NT2/D1 (cell line): Measurements from ENCODE around the gene FKBP11.

ENCODE experiments used
- DNase-seq: peaks from one replicate; pipeline ENCODE4 v3.0.0-alpha.2; 2011; ENCODE audit warnings: low read depth, low spot score
- H3K27me3 ChIP-seq: 2 replicates; pipeline ENCODE4 v1.6.0; 2011; ENCODE audit warnings: mild to moderate bottlenecking; ENCODE audit not compliant: insufficient read length, insufficient read depth
- H3K36me3 ChIP-seq: 2 replicates; pipeline ENCODE4 v1.6.1; 2011; ENCODE audit warnings: mild to moderate bottlenecking, low read length, mixed read lengths; ENCODE audit not compliant: insufficient read depth, insufficient read length
- H3K4me1 ChIP-seq: 2 replicates; pipeline ENCODE4 v1.5.1; 2011; ENCODE audit not compliant: insufficient read depth, insufficient read length
- H3K4me3 ChIP-seq: 2 replicates; pipeline ENCODE4 v1.5.1; 2011; ENCODE audit warnings: low read depth; ENCODE audit not compliant: insufficient read length
- H3K9ac ChIP-seq: 2 replicates; pipeline ENCODE4 v1.6.0; 2011; ENCODE audit warnings: low read depth; ENCODE audit not compliant: insufficient read length
- H3K9me3 ChIP-seq: 2 replicates; pipeline ENCODE4 v1.5.1; 2011; ENCODE audit warnings: mild to moderate bottlenecking, low read length; ENCODE audit not compliant: insufficient read depth
- SUZ12 ChIP-seq: IDR thresholded peaks from 2 replicates; pipeline ENCODE4 v1.6.1; 2011; ENCODE audit not compliant: insufficient read length, insufficient read depth; ENCODE audit errors: extremely low read depth
- YY1 ChIP-seq: IDR thresholded peaks from 2 replicates; pipeline ENCODE4 v1.6.1; 2011; ENCODE audit not compliant: insufficient read length, insufficient read depth
- ZNF274 ChIP-seq: IDR thresholded peaks from 2 replicates; pipeline ENCODE4 v1.6.1; 2011; ENCODE audit warnings: mild to moderate bottlenecking, low read depth, low read length

Gene FKBP11

GRCh38 chr12:48961801-48962200 is 36.5 kb upstream of the FKBP11 start:
- Histone ChIP-seq H3K27me3 (no peaks in the 10 kb centered on the region), H3K36me3 (peaks cover 19% of the 10 kb centered on the region), H3K4me3 (no peak overlapping the region), H3K9ac (no peak overlapping the region), H3K9me3 (no peaks in the 10 kb centered on the region), H3K4me1 (peaks cover 21% of the 10 kb centered on the region)
- no peak for DNase-seq
- TF ChIP-seq ZNF274: no peak
- TF ChIP-seq YY1: no peak
- no peak for TF ChIP-seq SUZ12

GRCh38 chr12:48961331-48961730 is 36.0 kb upstream of the FKBP11 start:
- peaks cover 16% of the 10 kb centered on the region for H3K4me1 ChIP-seq
- H3K4me3 ChIP-seq: no peak overlapping the region
- H3K36me3 ChIP-seq: peaks cover 15% of the 10 kb centered on the region
- no peaks in the 10 kb centered on the region for H3K27me3 ChIP-seq
- H3K9ac ChIP-seq: no peak overlapping the region
- DNase-seq: no peak
- H3K9me3 ChIP-seq: no peaks in the 10 kb centered on the region
- no peak for TF ChIP-seq ZNF274
- TF ChIP-seq SUZ12: no peak
- no peak for TF ChIP-seq YY1

DNA sequence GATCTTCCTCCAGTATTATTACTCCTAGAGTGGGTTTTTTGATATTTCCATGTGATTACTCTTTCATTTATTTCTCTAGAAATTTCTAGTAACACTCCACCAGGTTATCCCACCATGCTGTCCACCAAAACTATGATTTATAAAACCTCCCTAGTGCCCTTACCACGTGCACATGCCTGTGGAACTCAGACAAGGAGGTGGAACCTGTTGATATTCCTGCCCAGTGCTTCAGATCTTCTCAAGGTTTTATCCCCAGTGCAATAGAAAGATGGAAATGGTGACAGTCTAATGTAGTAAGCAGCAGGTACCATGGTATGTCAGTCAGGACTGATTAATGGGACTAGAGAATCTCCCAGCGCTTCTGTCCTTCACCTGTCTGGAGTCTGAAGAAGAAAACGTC is 35.5 kb upstream of the FKBP11 start:
- DNase-seq: no peak
- no peaks in the 10 kb centered on the region for H3K27me3 ChIP-seq
- TF ChIP-seq YY1: no peak
- TF ChIP-seq ZNF274: no peak
- no peak for TF ChIP-seq SUZ12
- peaks cover 13% of the 10 kb centered on the region for H3K4me1 ChIP-seq
- H3K4me3 ChIP-seq: no peak overlapping the region
- H3K9me3 ChIP-seq: no peaks in the 10 kb centered on the region
- H3K36me3 ChIP-seq: peaks cover 15% of the 10 kb centered on the region
- H3K9ac ChIP-seq: no peak overlapping the region

DNA sequence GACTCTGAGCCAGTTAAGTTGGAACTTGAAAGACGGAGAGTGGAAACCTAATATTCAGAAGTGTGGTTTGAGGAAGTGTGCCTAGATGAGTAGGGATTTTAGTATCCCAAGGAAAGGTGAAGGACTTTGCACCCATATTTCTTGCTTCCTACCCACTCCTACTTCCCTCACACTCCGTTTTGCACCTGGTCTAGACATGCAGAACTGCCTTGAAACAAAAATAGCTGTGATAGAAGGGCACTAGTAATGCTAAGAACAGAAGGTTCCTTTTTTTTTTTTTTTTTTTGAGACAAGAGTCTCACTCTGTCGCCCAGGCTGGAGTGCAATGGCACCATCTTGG is 32.7 kb upstream of the FKBP11 start:
- no peak for DNase-seq
- Histone ChIP-seq H3K27me3 (no peaks in the 10 kb centered on the region), H3K9me3 (no peaks in the 10 kb centered on the region), H3K9ac (peak overlapping the region; percentile 83), H3K4me1 (peaks cover 7% of the 10 kb centered on the region), H3K36me3 (peaks cover 36% of the 10 kb centered on the region), H3K4me3 (peak overlapping the region; percentile 45)
- no peak for TF ChIP-seq ZNF274
- TF ChIP-seq SUZ12: no peak
- TF ChIP-seq YY1: no peak

GRCh38 chr12:48957141-48958048 is 32.1 kb upstream of the FKBP11 start, which contains the start of gene ARF3:
TSS of gene ARF3 (minus strand) at chr12:48957487. CDS start at chr12:48941095, 16,392 bp downstream.
- H3K9me3 ChIP-seq: no peaks in the 10 kb centered on the region
- H3K4me3 ChIP-seq: peak within 1 kb of the TSS; percentile 98
- peaks cover 13% of the 10 kb centered on the region for H3K4me1 ChIP-seq
- H3K36me3 ChIP-seq: peaks cover 40% of the 10 kb centered on the region
- TF ChIP-seq YY1: no peak
- no peak for TF ChIP-seq ZNF274
- TF ChIP-seq SUZ12: no peak
- DNase-seq: peak; percentile 95
- no peaks in the 10 kb centered on the region for H3K27me3 ChIP-seq
- H3K9ac ChIP-seq: peak within 1 kb of the TSS; percentile 99

DNA sequence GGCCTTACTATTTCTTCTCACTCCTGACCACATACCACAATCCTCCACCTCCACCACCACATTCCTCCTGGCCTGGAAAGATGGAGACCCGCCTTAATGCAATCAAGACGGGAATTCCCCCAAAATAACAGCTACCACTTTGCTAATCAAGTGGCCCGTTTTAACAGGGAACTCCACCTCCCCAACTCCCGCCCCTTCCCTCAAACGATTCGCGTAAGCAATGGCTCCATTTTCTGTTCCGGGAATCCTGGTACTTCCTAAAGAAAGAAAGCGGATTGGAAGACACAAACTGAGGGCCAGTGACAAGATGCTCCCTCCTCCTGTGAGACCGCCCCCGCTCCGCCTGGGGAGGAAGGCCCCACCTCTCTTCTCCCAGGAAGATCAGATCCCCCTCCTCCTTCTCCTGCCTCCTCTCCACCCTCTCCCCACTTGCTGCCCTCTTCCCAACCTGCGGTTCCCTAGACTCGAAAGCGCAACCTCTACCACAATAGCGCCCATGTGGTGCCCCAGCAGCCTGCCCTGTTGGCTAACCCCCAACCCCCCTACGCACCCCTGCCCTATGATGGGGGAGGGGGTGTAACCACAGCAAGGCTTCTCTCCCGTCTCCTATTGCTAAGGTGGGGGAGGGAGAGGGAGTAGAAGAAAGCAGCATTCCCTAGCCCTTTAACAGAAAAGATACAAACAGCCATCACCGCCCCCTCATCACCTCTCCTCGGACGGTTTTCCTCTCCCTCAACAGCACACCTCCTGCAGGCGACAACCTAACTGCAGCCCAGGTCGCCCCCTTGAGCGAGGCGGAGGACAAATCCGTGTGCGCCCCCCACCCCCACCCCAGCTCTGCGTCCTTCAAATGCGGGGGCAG is 31.2 kb upstream of the FKBP11 start:
- Histone ChIP-seq H3K4me3 (peak overlapping the region; percentile 98), H3K4me1 (peaks cover 13% of the 10 kb centered on the region), H3K9me3 (no peaks in the 10 kb centered on the region), H3K27me3 (no peaks in the 10 kb centered on the region), H3K9ac (peak overlapping the region; percentile 99), H3K36me3 (peaks cover 45% of the 10 kb centered on the region)
- no peak for TF ChIP-seq ZNF274
- TF ChIP-seq SUZ12: no peak
- no peak for TF ChIP-seq YY1
- DNase-seq: peak; percentile 89
